GM13977 (cell line): ENCODE results near the gene MFNG.

Experiments
- DNase-seq: peaks from one replicate; pipeline ENCODE4 v3.0.0; 2012; ENCODE audit warnings: low spot score
- in situ Hi-C: fragments of 300-500 bp; cut with MboI; formaldehyde crosslinking; loops from one replicate; pipeline ENCODE4 v1.12.0; 2022; ENCODE audit warnings: low sequenced_read_pairs, low pct_unique_long_range_greater_than_20kb, mixed read lengths, inconsistent platforms; ENCODE audit not compliant: unreplicated experiment
- TF ChIP-seq, protein P1 (sequence below): IDR thresholded peaks from 2 replicates; pipeline ENCODE4 v1.5.1; 2012; ENCODE audit warnings: mild to moderate bottlenecking, control low read depth; ENCODE audit not compliant: insufficient read depth; ENCODE audit errors: extremely low read depth, missing control alignments

Gene MFNG

DNA sequence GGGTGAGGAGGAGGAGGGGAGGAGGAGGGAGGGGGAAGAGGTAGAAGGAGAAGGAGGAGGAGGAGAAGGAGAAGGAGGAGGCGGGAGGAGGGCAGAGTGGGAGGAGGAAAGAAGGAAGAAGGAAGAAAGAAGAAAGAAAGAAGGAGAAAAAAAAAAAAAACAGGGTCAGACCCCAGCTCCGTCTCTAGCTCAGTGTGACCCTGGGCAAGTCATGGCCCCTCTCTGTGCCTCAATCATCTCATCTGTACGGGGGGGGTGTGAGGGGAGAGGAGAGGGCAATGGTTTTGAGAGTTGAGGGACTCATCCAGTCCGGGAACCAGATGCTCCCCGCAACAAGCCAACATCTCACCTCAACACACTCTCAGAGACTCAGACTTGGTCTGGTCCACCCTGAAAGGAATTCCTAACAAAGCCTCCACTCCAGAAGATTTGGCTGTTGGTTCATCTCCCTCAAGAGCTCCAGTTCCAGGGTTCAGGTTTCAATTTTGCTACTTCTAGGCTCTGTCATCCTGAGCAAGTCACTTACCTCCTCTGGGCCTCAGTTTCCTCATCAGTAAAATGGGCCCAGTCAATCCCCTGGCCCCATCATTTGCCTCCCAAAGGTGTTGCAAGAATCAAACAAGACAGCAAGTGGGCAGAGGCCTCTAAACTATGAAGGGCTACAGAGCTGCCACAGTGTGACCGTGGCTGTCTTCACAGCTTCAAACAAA lies 25.4 kb upstream of the MFNG start:
- DNase-seq: no peak
- TF ChIP-seq, protein P1, sequence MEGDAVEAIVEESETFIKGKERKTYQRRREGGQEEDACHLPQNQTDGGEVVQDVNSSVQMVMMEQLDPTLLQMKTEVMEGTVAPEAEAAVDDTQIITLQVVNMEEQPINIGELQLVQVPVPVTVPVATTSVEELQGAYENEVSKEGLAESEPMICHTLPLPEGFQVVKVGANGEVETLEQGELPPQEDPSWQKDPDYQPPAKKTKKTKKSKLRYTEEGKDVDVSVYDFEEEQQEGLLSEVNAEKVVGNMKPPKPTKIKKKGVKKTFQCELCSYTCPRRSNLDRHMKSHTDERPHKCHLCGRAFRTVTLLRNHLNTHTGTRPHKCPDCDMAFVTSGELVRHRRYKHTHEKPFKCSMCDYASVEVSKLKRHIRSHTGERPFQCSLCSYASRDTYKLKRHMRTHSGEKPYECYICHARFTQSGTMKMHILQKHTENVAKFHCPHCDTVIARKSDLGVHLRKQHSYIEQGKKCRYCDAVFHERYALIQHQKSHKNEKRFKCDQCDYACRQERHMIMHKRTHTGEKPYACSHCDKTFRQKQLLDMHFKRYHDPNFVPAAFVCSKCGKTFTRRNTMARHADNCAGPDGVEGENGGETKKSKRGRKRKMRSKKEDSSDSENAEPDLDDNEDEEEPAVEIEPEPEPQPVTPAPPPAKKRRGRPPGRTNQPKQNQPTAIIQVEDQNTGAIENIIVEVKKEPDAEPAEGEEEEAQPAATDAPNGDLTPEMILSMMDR: no peak
- in situ Hi-C loops: no loop called here

DNA sequence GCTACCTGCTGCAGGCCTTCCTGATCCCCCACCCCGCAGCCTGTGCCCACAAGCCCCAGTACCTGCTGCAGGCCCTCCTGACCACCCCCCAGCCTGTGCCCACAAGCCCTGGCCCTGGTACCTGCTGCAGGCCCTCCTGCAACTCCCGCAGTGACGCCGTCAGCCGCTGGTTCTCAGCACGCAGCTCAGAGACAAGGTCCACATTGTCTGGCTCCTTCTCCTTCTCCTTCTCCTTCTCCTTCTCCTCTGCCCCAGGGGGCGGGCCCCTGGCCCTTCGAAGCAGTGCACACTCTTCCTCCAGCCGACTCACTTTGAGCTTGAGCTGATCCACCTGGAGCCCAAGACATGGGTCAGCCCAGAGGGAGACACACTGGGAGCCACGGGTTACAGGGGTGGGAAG lies 23.9 kb upstream of the MFNG start:
- TF ChIP-seq, protein P1: no peak
- DNase-seq: no peak
- in situ Hi-C loops: no loop called here

DNA sequence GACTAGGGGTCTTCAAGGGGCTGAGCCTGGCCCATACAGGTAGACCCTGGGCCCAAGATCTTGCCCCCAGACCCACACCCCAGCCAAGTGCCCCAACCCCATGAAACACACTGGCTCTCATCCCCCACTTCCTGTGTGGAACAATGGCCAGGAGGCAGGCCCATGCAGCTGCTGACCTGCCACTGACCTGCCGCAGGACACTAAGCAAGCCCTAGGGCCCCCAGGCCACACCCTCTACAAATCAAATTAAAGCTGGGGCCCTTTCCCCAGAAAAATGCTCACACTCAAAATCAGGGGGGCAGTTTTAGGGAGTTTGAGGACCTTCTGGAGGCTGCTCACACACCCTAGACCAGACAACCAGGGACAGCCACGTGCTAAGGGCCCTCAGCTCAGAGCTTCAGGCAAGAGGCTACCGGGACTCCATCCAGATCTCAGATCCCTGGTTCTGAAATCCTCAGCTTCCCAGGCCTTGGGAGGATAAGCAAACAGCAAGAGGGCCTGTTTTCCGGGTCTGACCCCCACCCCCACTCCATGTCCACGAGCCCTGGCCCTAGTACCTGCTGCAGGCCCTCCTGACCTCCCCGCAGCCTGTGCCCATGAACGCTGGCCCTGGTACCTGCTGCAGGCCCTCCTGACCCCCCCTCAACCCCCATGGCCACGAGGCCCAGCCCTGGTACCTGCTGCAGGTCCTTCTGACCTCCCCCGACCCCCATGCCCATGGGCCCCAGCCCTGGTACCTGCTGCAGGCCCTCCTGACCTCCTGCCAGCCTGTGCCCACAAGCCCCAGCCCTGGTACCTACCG lies 23.1 kb upstream of the MFNG start:
- in situ Hi-C loops: no loop called here
- no peak for DNase-seq
- TF ChIP-seq, protein P1: no peak

DNA sequence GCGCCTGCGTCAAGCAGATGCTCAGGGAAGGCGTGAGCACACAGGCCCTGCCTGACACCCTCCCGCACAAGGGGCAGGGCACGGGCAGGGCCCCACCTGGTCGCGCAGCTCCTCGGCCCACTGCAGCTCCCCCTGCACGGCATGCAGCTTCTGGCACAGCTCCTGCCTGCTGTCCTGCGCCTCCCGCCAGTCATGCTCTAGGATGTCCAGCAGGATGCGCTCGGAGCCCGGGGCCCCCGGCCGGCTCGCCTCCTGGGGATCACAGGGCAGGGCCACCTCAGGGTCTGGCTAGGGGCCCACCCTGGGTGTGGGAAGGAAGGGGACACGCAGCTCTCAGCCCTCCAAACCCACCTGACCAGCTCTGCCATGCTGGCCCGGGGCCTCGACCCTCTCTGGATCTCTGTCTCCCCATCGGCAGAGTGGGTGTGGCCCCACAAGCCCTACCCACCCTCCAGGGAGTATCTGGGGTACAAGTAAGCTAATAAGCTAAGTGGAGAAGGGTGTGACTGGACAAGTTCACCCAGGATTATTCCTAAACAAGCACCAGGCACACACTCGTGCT lies 22.3 kb upstream of the MFNG start:
- no peak for DNase-seq
- in situ Hi-C loops: no loop called here
- TF ChIP-seq, protein P1: no peak

DNA sequence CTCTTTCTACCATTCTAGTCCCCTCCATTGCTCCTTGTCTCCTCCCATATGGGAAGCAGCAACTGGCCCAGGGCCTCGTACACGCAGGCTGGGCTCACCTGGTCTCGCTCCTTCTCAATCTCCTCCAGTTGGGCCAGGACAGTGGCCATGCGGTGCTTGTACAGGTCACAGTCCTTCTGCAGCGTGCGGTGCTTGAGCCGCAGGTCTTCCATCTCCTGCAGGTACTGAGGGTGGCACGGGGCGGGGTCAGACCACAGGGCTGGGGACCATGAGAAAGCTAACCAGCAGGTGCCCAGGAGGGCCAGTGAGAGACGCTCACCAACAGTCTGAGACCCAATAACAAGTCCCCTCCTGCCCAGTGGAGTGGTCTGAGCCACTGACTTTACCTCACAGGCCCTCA lies 21.5 kb upstream of the MFNG start:
- TF ChIP-seq, protein P1: no peak
- in situ Hi-C loops: no loop called here
- DNase-seq: no peak

DNA sequence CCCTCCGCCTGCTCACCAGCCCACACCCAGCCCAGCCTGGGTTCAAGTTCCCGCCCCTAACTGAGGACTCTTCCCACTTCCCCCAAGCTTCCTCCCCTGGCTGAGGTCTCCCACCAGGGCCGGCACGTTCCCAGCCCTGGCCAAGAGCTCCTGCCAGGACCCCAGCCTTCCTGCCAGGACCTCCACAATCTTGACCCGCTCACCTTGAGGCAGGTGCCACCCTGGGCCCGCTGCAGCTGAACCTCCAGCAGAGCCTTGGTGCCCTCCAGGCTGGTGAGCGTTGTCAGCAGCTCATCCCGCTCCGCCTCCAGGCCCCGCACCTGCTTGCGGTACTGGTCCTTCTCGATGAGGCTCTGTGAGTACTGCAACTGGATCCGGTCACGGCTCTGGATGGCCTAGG lies 19.8 kb upstream of the MFNG start:
- TF ChIP-seq, protein P1: no peak
- in situ Hi-C loops: no loop called here
- no peak for DNase-seq
